ENCODE measurements around the gene DOCK2.

GRCh38 chr5:169946743-169947295, 309.7 kb downstream of the DOCK2 start:
- no peak for TF ChIP-seq POLR2A (IDR thresholded peaks at IDR 0.05)
- no peak for TF ChIP-seq CTCF (IDR thresholded peaks at IDR 0.05)
